GM19328 (cell line): ENCODE measurements around the gene HAUS3.

Experiments used
- ATAC-seq: cut with Tn5 transposase; IDR thresholded peaks from one replicate; pipeline ENCODE4 v1.9.1; 2021; ENCODE audit warnings: mild to moderate bottlenecking, moderate library complexity; ENCODE audit not compliant: unreplicated experiment

HAUS3 gene

DNA sequence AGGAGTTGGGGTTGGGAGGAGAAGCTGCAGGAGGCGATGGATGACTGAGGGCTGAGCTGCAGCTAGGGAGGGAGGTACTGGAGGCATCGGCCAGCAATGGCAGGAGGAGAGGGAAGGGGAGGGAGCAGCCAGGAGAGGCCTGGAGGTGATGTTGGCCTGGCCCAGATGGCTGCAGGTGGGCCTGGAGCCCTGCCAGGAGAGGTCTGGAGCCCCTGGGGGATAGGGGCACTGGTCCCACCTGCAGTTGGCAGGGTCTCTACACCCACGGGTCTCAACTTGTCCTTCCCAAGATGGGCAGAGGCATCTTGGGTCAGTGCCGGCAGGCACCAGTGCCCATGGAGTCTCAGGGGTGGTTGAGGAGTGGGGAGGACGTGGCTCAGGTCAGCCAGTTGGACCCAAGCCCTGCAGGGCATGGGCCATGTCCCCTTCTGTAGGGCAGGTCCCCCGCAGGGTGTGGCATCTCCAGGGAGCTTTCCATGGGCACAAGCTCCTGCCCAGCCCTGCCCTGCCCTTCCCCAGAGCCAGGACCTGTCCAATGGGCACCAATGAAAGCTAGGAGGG, 22.6 kb upstream of the HAUS3 start:
- ATAC-seq = no peak

DNA sequence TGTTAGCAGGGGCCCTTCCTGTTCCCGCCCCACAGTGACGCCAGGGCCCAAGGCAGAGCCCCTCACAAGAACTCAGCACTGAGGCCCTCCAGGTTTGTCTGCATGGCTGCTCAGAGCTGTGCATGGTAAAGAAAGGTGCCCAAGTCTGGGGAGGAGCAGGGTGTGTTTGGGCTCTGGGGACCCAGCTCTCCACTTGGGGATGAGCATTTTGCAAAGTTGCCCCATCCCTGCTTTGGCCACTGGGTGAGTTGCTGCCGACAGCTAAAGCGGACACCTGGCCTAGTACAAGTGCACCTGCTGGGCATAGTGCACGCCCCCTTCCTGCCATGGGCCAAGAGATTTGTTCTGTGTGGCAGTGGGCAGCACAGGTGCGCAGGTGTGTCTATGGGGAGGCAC, 22.0 kb upstream of the HAUS3 start:
- no peak for ATAC-seq

DNA sequence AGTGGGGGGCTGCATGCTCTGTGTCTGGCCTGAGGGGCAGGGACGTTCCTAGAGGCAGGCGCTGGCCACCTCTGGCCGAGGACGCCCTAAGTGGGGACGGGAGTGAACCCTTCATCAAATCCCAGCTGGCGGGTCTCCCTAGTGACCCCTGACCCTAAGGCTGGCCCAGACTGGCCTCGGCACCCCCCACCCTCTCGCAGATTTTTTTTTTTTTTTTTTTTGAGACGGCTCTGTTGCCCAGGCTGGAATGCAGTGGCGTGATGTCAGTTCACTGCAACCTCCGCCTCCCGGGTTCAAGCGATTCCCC, 21.0 kb upstream of the HAUS3 start:
- no peak for ATAC-seq

DNA sequence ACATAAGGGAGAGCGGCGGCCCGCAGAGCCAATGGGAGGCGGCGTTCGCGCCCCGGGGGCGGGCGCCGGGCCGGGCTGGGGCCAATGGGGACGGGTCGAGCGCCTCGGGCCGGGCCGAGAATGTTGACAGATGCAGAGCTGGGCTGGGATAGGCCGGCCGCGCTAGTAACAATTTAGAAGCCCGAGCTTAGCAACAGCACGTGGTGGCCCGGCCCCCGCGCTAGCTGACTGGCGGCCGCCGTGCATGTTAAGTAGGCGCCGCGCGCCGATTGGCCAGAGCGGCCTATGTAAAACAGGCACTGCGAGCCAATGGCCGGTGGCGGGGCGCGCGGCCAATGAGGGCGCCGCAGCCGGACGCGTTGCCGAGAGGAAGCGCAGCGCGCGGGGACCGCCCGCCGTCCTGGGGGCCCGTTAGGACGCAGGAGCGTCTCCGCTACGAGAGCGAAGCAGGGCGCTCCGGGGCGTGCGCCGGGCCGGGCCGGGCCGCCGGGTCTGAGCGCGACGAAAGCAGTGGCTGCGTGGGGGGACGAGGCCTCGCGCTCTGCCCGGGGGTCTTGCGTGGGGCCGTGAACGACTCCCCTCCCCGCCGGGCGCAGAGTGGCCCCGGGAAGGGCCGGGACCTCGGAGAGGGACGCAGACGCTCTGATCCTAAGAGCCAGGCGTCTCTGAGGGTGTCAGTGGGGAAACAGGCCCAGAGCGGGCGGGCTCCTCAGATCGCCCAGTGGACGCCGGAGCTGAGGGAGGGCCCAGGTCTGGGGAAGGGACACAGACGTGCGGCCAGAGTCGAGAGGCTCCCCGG, 20.4 kb upstream of the HAUS3 start:
- ATAC-seq = peak; percentile 89

DNA sequence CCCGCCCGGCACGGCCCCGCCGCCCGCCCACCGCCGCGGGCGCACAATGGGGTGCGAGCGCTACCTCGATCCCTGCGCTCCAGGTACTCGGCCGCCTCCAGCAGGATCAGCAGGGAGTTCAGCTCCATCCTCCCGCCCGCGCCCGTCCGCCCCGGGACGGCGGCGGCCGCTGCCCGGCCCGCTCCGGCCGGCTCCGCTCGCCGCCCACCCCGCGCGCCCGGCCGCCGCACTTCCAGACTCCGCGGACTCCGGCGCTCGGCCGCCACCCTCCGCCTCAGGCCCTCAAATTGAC, 19.9 kb upstream of the HAUS3 start, which contains the start of gene MXD4:
MXD4 (minus strand) TSS at position 257 of the 292 bp plus-strand sequence; CDS start at position 128, 129 bp downstream.
- no peak for ATAC-seq

DNA sequence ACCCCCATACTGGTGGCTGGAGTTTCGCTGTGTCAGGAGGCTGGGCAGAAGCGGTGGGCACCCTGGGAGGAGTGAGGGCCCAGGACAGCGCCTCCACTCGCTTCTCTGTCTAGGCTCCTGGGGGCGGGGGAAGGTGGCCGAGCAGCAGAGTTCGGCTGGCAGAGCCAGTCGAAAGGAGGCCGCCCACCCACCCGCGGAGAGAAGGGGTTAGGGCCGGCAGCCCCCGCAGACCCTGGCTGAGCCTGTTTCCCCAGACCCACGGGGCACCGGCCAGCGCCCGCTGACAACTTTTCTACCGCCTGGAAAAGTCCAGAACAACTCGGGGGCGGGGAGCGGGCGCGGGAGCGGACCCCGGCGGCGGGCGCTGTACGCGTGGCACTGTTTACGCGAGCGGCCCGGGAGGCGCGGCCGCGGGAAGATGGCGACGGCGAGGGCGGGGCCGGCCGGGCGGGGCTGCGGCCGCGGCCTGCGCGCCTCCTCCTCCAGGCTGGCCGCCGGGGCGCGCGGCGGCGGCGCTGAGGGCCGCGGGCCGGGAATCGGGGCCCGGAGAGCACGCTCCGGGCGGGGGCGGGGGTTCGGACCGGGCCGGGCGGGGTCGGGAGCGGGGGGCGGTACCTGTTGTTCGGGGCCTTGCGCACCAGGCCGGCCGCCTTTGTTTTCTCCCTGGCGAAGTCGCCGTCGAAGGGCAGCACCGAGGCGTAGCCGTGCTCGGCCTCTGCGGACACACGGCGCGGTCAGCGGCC, 19.4 kb upstream of the HAUS3 start:
- ATAC-seq = no peak

DNA sequence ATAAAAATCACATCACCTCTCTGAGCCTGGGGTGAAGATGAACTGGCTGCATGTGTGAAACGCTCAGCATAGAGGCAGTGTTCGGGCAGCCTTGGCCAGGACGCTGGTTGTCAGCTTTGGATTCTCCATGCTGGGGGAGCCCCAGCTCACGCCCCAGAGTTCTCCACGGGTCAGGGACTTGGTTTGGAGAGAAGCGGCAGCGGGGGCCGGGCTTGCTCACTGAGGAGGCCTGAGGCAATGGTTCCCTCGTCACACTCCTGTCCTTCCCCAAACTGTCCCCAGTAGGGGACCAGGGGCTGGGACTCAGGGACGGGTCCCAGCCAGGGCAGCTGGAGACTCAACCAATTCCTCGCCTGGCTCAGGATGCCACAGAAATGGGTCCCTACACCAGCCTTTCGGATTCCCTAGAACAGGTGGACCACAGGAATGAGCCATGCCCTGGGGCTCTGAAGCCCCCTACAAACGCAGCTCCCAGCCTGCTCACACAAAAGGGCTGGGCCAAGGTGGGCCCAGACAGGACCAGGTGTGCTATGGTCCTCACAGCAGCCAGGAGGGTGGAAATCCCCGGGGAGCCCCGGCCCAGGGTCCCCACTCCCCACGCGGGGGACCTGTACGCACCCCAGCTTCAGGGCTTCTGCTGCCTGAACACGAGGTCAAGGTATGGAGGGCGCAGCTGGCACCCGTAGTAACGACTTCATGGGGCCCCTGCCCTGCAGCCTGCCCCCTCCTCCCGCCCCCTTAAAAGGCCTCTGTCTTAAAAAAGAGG, 18.6 kb upstream of the HAUS3 start:
- no peak for ATAC-seq

DNA sequence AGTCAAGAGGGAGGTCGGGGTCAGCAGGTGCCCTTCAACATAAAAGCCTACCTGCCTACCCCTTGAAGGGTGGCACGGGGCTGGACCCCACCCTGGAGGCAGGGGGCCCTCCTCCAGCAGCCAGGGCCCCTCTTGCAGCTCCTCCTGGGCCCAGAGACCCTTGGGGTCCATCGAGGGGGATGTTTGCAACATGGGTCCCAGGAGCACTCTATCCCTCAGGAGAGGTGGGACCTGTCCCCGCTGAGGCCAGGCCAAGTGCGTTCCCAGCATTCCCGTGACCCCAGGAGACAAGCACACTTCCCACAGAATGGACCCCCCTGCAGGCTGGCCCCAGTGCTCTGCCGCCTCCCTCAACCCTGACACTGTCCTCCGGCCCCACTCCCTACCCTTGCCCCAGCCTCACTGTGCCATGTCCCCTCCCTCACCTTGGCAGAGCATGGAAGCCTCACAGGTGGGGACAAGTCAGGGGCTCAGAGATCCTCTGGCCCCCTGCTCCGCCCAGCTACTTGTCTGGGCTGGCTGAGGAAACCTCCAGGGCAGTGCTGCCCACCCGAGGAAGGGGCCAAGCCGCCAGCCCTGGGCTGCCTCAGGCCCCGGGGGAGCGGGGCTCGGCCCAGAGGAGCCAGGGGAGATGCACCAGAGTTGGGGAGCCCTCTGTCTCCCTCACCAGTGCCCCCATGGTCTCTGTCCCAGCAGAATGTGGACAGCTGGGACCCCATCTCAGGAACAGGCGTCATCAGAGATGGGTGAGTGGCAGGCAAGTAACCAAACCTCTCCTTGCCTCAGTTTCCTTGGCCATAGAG, 17.8 kb upstream of the HAUS3 start:
- ATAC-seq = no peak

DNA sequence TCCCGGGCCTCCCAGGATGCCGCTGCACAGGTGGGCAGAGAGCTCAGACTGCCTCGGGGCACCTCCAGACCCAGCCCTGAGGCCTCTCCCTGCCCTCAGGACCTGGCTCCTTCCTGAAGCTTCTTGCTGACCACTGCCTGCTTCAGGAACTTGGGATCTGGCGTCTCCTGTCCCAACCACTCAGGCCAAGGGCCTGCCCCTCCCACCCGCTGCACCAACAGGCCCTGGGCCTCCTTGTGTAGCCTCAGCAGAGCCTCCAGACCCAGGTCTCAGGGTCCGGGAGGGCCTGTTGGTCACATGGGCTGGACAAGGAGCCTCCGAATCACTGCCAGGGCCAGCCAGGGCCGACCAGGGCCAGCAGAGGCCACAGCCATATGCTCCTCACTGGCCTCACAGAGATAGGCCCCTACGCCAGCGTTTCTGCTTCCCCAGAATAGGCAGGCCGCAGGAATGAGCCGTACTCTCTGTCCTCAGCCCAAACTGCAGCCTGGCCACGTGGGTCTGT, 17.2 kb upstream of the HAUS3 start:
- ATAC-seq = no peak

DNA sequence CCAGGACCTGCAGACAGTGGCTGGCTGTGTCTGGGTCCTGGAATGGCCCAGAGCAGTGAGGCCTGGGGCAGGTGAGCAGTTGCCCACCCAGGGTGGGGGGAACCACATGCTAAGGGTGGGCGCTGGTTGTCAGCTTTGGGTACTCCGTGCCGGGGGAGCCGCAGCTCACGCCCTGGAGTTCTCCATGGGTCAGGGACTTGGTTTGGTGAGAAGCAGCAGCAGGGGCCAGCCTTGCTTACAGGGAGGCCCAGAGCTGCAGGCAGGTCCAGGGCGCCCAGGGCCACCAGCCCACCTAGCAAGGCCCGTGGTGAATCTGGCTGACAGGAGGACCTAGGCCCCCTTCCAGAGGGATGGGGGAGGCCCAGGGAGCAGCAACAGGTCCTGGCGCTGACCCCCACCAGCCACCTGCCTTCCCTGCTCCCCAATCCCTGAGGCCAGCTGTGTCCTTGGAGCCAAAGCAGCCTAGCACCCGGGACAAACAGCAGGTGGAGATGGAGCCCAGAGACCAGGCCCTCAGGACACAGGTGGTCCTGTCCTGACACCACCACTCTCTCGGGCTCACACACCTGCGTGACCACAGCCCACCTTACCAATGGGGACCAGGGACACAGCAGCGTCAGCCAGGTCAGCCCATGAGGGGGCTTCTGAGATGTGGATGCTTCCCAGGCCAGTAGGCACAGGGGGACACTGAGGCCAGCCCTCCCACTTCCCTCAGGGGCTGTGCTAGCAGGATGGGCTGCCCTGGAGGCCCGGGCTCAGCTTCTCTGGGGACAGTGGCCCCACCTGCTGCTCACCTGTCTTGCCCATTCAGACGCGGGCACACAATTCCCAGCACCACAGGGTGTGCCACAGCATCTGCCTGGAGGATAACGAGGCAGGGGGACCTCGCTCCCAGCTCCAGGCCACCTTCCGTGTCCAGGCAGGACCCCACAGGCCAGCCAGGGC, 16.4 kb upstream of the HAUS3 start:
- no peak for ATAC-seq

DNA sequence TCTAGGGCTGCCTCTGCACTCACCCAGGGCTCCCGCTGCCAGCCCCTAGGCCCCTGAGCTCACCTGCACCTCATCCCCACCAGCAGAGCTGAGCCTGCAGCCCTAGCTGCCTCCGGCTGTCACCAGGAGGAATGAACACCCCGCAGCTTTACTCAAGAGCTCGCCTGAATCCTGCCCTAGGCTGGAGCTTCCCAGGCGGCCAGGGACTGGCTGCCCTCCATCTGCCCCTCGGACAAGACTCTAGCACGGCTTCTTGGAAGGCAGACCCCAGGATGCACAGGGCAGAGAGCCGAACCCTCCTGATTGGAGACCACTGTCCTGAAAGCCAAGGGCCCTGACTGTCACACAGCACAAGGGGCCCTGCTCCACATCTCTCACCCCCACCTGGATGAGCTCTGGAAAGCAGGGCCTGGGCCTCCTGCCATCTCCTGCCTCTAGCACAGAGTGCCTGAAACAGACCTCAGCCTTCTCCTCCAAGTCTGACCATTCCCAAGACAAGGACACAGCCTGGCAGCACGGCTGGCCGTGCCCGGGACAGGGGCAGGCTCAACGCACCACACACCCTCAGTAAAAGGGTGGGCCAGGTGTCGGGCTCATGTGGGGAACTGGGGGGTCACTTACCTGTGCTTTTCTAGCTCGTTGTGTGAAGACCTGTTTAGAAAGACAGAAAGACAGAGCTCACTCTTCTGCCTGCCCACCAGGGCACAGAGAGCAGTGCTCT, 15.6 kb upstream of the HAUS3 start:
- no peak for ATAC-seq

DNA sequence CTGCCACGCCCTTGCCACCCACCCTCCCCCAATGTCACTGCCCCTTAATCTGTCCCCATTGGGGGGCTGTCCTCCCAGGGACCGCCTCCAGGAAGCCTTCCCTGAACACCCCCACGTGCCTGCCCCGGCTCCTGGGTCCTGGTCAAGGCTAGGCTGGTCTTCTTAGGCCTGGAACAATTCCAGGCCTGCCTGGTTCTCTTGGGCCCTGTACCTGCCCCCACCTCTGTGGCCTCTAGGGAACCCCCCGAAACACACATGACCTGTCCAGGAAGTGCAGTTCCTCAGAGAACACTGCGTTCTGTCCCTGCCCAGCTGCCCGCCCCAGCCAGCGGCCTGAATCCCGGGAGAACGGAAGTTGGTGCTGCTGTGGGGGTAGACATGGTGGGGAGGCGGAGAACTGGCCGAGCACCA, 14.9 kb upstream of the HAUS3 start:
- ATAC-seq = no peak

DNA sequence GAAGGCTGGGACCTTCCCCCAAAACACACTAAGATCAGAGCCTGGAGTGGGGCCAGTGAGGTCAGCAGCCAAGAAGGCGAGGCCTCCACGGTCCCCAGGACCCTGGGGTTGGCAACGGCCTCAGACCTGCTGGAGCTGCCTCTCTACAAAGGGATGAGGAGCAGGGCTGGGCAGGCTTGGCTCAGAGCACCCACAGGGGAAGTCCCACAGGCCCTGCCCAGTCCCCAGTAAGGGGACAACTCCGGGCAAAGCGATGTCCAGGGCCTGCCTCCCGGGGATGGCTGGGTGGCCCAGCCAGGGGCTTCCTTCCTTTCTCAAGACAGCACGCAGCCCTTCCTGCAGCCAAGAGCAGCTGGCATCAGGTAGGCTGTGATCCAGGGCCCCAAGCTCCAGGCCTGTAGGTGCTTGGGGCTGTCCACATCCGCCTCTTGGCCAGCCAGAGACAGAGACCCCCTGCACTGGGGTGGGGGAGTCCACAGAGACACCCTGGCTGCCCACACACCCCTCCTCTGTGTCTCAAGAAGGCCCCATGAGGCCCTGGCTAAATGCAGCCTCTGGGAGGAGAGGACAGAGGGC, 14.3 kb upstream of the HAUS3 start:
- ATAC-seq = no peak

DNA sequence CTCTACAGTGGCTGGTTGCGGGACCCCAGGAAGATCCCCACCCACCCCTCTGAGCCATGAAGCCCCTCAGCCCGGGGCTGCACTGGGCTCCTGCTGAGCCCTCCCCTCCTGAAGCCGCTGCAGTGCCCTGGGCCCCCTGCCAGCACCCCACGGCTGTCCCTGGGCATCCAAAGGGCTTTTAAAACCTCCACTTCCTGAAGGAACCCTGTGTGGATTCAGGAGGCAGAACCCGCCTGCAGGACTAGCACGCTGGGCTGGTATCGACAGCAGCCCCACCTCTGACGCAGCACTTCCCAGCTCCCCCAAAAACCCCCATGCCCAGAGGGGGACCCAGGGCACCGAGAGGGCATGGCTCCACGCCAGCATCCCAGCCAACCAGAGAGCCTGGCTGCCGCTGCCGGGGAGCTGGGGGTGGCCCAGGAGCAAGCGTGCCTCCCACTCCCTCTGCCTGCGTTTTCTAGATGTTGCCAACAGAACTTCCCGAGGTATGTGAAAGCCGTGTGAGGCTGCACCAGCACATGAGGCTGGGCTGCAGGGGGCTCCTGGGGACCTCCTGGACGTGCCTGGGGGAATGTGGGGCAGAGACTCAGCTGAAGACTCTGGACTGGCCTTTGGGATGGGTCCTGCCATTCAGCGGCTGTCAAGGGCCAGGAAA, 13.7 kb upstream of the HAUS3 start:
- ATAC-seq = no peak

DNA sequence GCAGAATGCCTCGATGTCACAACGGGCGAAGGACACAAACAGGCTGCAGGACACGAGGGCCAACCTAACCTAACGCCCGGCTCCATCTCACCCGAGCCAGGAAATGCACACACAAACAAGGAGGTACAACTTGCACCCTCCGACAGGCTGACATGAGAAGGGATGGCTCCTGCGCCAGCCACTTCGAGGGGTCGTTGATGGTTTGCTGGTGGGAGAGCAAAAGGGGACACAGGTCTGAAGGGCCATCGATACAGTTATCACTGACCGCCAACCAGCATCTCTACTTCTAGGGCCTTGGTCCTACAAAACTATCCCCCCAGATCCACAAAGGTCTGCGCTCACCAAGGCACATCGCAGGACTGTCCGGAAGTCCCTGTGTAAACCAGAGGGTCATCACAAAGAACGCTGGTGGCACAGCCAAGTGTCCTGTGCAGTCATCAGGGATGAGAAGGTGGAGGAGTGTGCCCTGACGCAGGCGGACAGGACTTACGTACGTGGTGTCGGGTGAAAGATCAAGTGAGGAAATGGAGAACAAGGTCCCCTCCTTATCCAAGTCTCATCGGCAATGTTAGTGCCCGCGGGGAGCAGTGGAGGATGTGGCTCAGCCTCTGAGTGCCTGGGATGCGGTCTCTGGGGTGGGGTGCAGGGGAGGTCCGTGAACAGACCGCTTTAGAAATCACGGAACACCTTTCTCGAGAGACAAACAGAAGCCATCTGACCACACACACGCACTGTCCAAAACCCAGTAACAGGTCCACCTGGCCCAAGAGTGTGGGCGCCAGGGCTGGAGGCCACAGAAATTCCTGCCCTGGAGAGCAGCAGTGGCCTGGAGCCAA, 13.0 kb upstream of the HAUS3 start:
- no peak for ATAC-seq

DNA sequence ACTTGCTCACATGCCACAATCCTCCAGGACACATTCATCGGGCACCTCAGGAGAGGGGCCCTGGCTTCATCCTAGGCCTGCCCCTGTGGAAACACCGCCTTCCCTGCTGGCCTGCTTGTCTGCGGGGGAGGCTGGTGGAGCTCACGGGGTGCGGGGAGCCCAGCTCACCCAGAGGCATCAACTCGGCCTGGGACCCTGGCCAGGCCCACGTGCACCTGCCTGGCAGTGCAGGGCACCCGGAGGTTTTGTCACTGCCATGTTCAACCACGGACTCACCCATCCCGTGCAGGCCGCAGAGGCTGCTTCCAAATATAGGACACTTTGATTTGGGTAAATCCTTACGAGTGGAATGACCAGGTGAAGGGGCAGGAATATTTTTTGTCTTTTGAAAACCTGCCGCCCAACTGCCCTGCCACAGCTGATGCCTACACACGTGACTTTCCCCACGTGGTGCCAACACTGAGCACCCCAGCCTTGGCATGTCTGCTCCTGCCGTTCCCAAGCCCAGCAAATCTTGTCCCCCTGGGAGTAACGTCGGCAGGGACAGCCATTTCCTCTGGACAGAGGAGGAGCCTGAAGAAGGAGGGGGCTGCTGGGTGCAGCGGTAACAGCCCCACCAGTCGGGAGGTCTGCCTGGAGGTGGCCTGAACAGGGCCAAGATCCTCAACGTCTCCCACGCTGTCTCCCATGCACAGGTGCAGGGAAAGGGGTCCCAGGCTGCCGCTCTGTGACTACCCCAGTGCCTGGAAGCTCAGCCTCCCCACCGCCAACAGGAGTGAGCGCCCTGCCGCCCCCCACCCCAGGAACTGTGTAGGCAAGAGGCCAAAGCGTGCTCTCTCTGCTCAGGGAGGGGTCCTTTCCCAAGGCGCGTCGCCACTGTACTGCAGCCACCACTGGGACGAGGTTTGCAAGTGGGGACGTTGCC, 11.5 kb upstream of the HAUS3 start:
- ATAC-seq = no peak
